Measurements from ENCODE around the gene HSD11B1.

- TF ChIP-seq, protein P1, sequence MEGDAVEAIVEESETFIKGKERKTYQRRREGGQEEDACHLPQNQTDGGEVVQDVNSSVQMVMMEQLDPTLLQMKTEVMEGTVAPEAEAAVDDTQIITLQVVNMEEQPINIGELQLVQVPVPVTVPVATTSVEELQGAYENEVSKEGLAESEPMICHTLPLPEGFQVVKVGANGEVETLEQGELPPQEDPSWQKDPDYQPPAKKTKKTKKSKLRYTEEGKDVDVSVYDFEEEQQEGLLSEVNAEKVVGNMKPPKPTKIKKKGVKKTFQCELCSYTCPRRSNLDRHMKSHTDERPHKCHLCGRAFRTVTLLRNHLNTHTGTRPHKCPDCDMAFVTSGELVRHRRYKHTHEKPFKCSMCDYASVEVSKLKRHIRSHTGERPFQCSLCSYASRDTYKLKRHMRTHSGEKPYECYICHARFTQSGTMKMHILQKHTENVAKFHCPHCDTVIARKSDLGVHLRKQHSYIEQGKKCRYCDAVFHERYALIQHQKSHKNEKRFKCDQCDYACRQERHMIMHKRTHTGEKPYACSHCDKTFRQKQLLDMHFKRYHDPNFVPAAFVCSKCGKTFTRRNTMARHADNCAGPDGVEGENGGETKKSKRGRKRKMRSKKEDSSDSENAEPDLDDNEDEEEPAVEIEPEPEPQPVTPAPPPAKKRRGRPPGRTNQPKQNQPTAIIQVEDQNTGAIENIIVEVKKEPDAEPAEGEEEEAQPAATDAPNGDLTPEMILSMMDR (IDR thresholded peaks at IDR 0.05), result no peak
- no peak for TF ChIP-seq POLR2A (IDR thresholded peaks at IDR 0.05)
Observed at GRCh38 chr1:209742409-209743144, 37.9 kb downstream of the HSD11B1 start.

Measured in Peyer's patch (tissue), 4 donors.